Dermis microvascular lymphatic vessel endothelial cell (primary cell): ENCODE data around the gene RAB4B. TPM values are rescaled to one million over a fixed set of nuclear protein-coding genes. Genes with fewer than 3 reads are reported as not detected.
"Not testable (repeated sequence)": the region's sequence is repeated elsewhere in the genome, so short reads cannot be mapped to it uniquely, and the experiment has no call there.

Source experiments
- DNase-seq, 2 donors: peaks; one replicate each; pipeline versions ENCODE4 v3.0.0 to v3.0.0-alpha.2; 2010; ENCODE audit warnings: low read depth in 2 of 2
- total RNA-seq: library from RNA; depleted of rRNA; stranded (reverse); fragments of >200 nt; gene quantifications from 2 replicates; pipeline ENCODE4 v1.2.1, GENCODE V29; 2014

RAB4B gene
- total RNA-seq, 1 donor from 2014 or later = 8.6 TPM

GRCh38 chr19:40803170-40803856, 25.3 kb downstream of the RAB4B start:
- no peak for DNase-seq

GRCh38 chr19:40803857-40804782, 26.1 kb downstream of the RAB4B start:
- no peak for DNase-seq

GRCh38 chr19:40804783-40805242, 26.8 kb downstream of the RAB4B start:
- no peak for DNase-seq

- DNase-seq = no peak
These were observed 27.3 kb downstream of the RAB4B start for GRCh38 chr19:40805258-40805868.

- peak; percentile 99 for DNase-seq
These were observed 28.5 kb downstream of the RAB4B start for GRCh38 chr19:40806423-40807146.

- DNase-seq = no peak
These were observed 29.3 kb downstream of the RAB4B start for GRCh38 chr19:40807147-40808020.

GRCh38 chr19:40808021-40808325, 29.9 kb downstream of the RAB4B start:
- DNase-seq = no peak

GRCh38 chr19:40808497-40808896, 30.4 kb downstream of the RAB4B start:
- DNase-seq = no peak

GRCh38 chr19:40809358-40810086, 31.5 kb downstream of the RAB4B start:
- no peak for DNase-seq

- no peak for DNase-seq
These were observed 32.1 kb downstream of the RAB4B start for GRCh38 chr19:40810160-40810559.

GRCh38 chr19:40810649-40811408, 32.8 kb downstream of the RAB4B start:
- DNase-seq = peak in 1 of 2 donors; percentile 72

- DNase-seq = no peak
These were observed 33.7 kb downstream of the RAB4B start for GRCh38 chr19:40811478-40812341.

- not testable (repeated sequence) for DNase-seq
These were observed 34.5 kb downstream of the RAB4B start for GRCh38 chr19:40812571-40812970.

GRCh38 chr19:40813182-40813581, 35.1 kb downstream of the RAB4B start:
- DNase-seq = no peak

GRCh38 chr19:40815223-40815622, 37.2 kb downstream of the RAB4B start:
- DNase-seq = no peak

- DNase-seq = not testable (repeated sequence)
These were observed 40.7 kb downstream of the RAB4B start for GRCh38 chr19:40818480-40819399.
